Hepatocyte (in vitro differentiated cells): ENCODE results near the gene FAM120B. TPM values are rescaled to one million over a fixed set of nuclear protein-coding genes. Genes with fewer than 3 reads are reported as not detected.

Source experiments
- DNase-seq: peaks from one replicate; pipeline ENCODE4 v3.0.0-alpha.2; 2016; ENCODE audit warnings: low spot score
- H2AFZ ChIP-seq: fragments of 200-600 bp; sonication (generic); 2 replicates; pipeline ENCODE4 v1.6.0; 2016; ENCODE audit warnings: antibody characterized with exemption, mild to moderate bottlenecking
- H3K27ac ChIP-seq: fragments of 200-600 bp; sonication (generic); 2 replicates; pipeline ENCODE4 v1.5.1; 2016; ENCODE audit warnings: mild to moderate bottlenecking
- H3K27me3 ChIP-seq: fragments of 200-600 bp; sonication (generic); 2 replicates; pipeline ENCODE4 v1.6.1; 2016
- H3K36me3 ChIP-seq: fragments of 200-600 bp; sonication (generic); replicated peaks from 2 replicates; pipeline ENCODE4 v1.5.1; 2016; ENCODE audit warnings: low read depth; ENCODE audit not compliant: insufficient read depth
- H3K4me1 ChIP-seq: fragments of 200-600 bp; sonication (generic); 2 replicates; pipeline ENCODE4 v1.5.1; 2016; ENCODE audit warnings: mild to moderate bottlenecking, moderate library complexity; ENCODE audit not compliant: insufficient read depth
- H3K4me2 ChIP-seq: fragments of 200-600 bp; sonication (generic); 2 replicates; pipeline ENCODE4 v1.6.0; 2016
- H3K4me3 ChIP-seq: fragments of 200-600 bp; sonication (generic); 2 replicates; pipeline ENCODE4 v1.5.1; 2016; ENCODE audit warnings: mild to moderate bottlenecking
- H3K79me2 ChIP-seq: fragments of 200-600 bp; sonication (generic); 2 replicates; pipeline ENCODE4 v1.6.0; 2017; ENCODE audit warnings: mild to moderate bottlenecking
- H3K9me2 ChIP-seq: fragments of 200-600 bp; sonication (generic); replicated peaks from 2 replicates; pipeline ENCODE4 v1.6.0; 2017; ENCODE audit warnings: mild to moderate bottlenecking; ENCODE audit not compliant: insufficient read depth
- H3K9me3 ChIP-seq: fragments of 200-600 bp; sonication (generic); 2 replicates; pipeline ENCODE4 v1.5.1; 2016; ENCODE audit warnings: low read depth, mild to moderate bottlenecking
- H4K20me1 ChIP-seq: fragments of 200-600 bp; sonication (generic); 2 replicates; pipeline ENCODE4 v1.6.0; 2016; ENCODE audit warnings: mild to moderate bottlenecking; ENCODE audit not compliant: insufficient read depth, poor library complexity, severe bottlenecking
- CTCF ChIP-seq: fragments of 200-600 bp; sonication (generic); IDR thresholded peaks from 2 replicates; pipeline ENCODE4 v1.5.1; 2016; ENCODE audit warnings: antibody characterized with exemption, mild to moderate bottlenecking; ENCODE audit not compliant: poor library complexity
- EZH2 ChIP-seq: fragments of 200-600 bp; sonication (generic); IDR thresholded peaks from 2 replicates; pipeline ENCODE4 v1.6.1; 2016; ENCODE audit warnings: antibody characterized with exemption, mild to moderate bottlenecking, borderline replicate concordance
- EZH2phosphoT487 ChIP-seq: fragments of 200-600 bp; sonication (generic); IDR thresholded peaks from one replicate; pipeline ENCODE4 v1.6.1; 2018; ENCODE audit warnings: antibody characterized with exemption, mild to moderate bottlenecking, low read depth, moderate library complexity; ENCODE audit not compliant: unreplicated experiment, severe bottlenecking
- WGBS: methylation state at CpG from one replicate; pipeline ENCODE4 v1.1.6; 2016; ENCODE audit warnings: low lambda C conversion rate; ENCODE audit errors: missing lambda C conversion rate; 5-methylcytosine and 5-hydroxymethylcytosine counted together
- polyA plus RNA-seq: library from polyadenylated mRNA; unstranded; fragments of >200 nt; fragmentation: Nextera tagmentation; extraction: Ambion mirVana; gene quantifications from 2 replicates; pipeline ENCODE4 v1.2.1, GENCODE V29; 2016
- total RNA-seq: library from RNA; depleted of rRNA; stranded (reverse); fragments of >200 nt; gene quantifications from 2 replicates; pipeline ENCODE4 v1.2.3, GENCODE V29; 2014

Gene FAM120B
- total and polyA plus RNA-seq, 2 experiments from 2014 or later = 16.0 to 25.8 TPM

GRCh38 chr6:170292111-170292406 is 14.5 kb upstream of the FAM120B start:
- Histone ChIP-seq H3K36me3 (no peaks in the 10 kb centered on the region), H2AFZ (no peak overlapping the region), H3K4me2 (peak overlapping the region; percentile 92), H3K79me2 (no peaks in the 10 kb centered on the region), H3K4me1 (peaks cover 47% of the 10 kb centered on the region), H4K20me1 (no peaks in the 10 kb centered on the region), H3K4me3 (peak overlapping the region; percentile 33), H3K27me3 (peaks cover 90% of the 10 kb centered on the region), H3K9me2 (no peaks in the 10 kb centered on the region), H3K9me3 (no peaks in the 10 kb centered on the region), H3K27ac (no peak overlapping the region)
- 8% methylated on average over 11 of the region's 11 CpGs for WGBS
- DNase-seq = no peak
- TF ChIP-seq CTCF (no peak), EZH2 (no peak), EZH2phosphoT487 (no peak)

GRCh38 chr6:170292407-170293158 is 14.0 kb upstream of the FAM120B start:
- peak overlapping the region; percentile 92 for H3K4me2 ChIP-seq
- no peaks in the 10 kb centered on the region for H3K9me2 ChIP-seq
- peak overlapping the region; percentile 33 for H3K4me3 ChIP-seq
- H3K9me3 ChIP-seq = no peaks in the 10 kb centered on the region
- H3K27me3 ChIP-seq = peaks cover 90% of the 10 kb centered on the region
- peak; percentile 26 for TF ChIP-seq EZH2
- no peak for TF ChIP-seq EZH2phosphoT487
- TF ChIP-seq CTCF = peak; percentile 16
- no peak overlapping the region for H3K27ac ChIP-seq
- H3K36me3 ChIP-seq = no peaks in the 10 kb centered on the region
- H4K20me1 ChIP-seq = no peaks in the 10 kb centered on the region
- no peak overlapping the region for H2AFZ ChIP-seq
- DNase-seq = no peak
- 9% methylated on average over 13 of the region's 13 CpGs for WGBS
- peaks cover 52% of the 10 kb centered on the region for H3K4me1 ChIP-seq
- no peaks in the 10 kb centered on the region for H3K79me2 ChIP-seq

GRCh38 chr6:170293341-170294231 is 13.0 kb upstream of the FAM120B start:
- peaks cover 52% of the 10 kb centered on the region for H3K4me1 ChIP-seq
- TF ChIP-seq EZH2 = no peak
- TF ChIP-seq CTCF = no peak
- TF ChIP-seq EZH2phosphoT487 = no peak

More at GRCh38 chr6:170293341-170294231, 13.0 kb upstream of the FAM120B start:
- no peaks in the 10 kb centered on the region for H3K79me2 ChIP-seq
- no peak overlapping the region for H3K27ac ChIP-seq
- 16% methylated on average over 23 of the region's 23 CpGs for WGBS
- DNase-seq = no peak
- H3K9me2 ChIP-seq = no peaks in the 10 kb centered on the region
- peaks cover 90% of the 10 kb centered on the region for H3K27me3 ChIP-seq
- H3K4me3 ChIP-seq = no peak overlapping the region
- no peaks in the 10 kb centered on the region for H3K9me3 ChIP-seq
- no peak overlapping the region for H2AFZ ChIP-seq
- H3K36me3 ChIP-seq = no peaks in the 10 kb centered on the region
- H4K20me1 ChIP-seq = no peaks in the 10 kb centered on the region
- H3K4me2 ChIP-seq = no peak overlapping the region
